ENCODE measurements around the gene DST. TPM values are rescaled to one million over a fixed set of nuclear protein-coding genes. Genes with fewer than 3 reads are reported as not detected.

The DST gene
- total RNA-seq, 4 donors from 2014 or later: 189 to 276 (median 219) TPM

DNA sequence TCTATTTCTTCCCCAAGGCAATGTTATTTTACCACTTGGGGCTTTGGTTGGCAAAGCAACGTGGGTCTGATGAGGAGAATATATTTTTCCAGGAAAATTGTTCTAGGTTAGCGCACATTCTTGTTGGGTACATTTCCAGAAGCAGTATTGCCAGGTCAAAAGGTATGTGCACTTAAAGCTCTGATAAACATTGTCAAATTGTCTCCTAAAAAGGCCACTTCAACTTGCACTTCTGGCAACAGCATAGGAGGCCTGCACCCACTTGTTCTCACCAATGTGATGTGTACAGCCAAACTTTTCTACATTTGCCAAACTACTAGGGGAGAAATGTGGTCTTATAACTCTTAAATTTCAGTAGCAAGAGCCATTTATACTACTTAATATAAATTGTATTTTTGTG lies 197.8 kb downstream of the DST start:
- TF ChIP-seq, protein P1, sequence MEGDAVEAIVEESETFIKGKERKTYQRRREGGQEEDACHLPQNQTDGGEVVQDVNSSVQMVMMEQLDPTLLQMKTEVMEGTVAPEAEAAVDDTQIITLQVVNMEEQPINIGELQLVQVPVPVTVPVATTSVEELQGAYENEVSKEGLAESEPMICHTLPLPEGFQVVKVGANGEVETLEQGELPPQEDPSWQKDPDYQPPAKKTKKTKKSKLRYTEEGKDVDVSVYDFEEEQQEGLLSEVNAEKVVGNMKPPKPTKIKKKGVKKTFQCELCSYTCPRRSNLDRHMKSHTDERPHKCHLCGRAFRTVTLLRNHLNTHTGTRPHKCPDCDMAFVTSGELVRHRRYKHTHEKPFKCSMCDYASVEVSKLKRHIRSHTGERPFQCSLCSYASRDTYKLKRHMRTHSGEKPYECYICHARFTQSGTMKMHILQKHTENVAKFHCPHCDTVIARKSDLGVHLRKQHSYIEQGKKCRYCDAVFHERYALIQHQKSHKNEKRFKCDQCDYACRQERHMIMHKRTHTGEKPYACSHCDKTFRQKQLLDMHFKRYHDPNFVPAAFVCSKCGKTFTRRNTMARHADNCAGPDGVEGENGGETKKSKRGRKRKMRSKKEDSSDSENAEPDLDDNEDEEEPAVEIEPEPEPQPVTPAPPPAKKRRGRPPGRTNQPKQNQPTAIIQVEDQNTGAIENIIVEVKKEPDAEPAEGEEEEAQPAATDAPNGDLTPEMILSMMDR (IDR thresholded peaks at IDR 0.05; ENCODE audit: low read depth): no peak

DNA sequence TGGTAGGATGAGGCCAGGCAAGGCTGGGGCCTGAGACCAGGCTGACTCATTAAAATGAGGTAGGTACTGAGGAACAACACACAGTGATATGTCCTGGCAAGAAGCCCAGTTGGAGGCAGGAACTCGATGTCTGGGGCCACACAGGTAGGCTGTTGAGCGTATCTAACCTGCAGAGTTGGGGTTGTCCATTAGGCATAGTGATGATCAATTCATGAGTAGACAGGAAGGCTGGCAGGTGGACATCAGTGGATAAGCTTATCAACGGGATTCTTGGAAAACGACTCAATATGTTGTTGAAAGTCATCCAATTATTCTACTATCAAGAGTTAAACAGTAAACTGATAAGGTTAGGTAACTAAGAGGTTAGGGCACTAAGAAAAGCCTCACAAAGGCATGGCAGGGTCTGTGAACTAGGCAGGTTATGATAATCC lies 202.1 kb downstream of the DST start:
- TF ChIP-seq, protein P1 (IDR thresholded peaks at IDR 0.05; ENCODE audit: low read depth): no peak

DNA sequence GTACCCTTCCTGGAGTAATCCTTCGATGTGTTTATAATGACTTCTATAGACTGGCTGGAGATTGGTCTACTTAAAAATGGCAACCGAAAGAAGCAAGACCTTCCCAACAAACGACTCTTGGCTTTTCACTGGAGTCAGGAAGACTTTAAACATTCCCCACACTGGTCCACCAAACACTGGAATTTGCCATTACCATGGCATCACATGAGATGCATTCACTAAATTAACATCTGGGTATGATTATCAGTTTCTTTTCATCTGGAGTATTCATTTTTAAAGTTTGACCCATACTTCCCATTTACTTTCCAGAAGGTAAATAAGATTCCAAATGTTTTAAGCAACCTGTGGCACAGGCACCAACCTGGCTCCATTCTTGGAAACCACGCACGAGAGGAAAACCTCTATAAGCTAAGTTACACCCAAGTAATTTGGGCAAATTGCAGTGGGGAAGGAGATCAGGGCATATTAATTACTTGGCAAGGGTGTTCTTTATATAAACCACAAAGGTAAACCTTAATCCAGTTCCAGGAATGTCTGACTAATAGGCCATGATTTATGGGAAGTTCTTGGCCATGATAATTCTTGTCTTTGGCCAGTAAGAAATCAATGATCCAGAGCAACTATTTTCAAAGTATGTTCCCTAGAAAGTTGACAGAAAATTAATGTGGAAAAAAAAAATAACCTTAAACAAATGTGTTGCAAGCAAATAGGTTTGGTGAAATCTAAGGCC lies 205.4 kb downstream of the DST start:
- TF ChIP-seq, protein P1 (IDR thresholded peaks at IDR 0.05; ENCODE audit: low read depth): no peak

DNA sequence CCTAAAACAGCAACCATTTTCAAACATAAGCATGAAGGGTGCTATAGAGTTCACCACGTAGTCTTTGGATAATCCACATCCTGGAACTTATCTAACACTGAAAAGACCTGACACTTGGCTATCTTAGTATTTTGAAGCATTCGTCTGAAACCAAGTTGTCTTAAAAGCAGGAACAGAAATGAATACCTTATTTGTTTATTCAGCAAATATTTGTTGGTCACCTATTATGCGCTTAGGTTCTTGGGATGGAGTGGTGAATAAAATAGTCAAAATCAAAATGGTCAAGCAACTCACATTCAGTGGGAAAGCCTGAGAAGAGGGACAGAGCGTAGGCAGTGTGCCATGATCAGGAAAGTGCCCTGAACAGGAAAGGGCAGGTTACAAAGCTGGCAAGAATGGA lies 206.9 kb downstream of the DST start:
- TF ChIP-seq, protein P1 (IDR thresholded peaks at IDR 0.05; ENCODE audit: low read depth): no peak

DNA sequence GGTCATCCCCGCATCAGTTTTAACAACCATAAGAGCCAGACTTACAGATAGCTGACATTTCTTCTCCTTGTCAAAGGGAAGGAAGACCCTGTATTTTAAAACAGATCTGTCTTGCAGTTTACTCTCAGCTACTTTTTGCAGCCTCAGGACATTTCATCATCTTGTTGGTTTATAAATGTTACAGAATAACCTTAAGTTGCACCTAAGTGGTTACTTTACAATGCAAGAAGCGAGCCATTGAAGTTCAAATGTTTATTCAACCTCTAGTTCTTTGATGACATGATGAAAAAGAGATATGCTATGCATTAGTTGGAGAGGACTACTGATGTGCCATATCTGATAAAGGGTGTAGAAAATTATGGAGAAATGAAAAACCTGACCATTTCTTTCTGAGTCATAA lies 207.4 kb downstream of the DST start:
- TF ChIP-seq, protein P1 (IDR thresholded peaks at IDR 0.05; ENCODE audit: low read depth): no peak

DNA sequence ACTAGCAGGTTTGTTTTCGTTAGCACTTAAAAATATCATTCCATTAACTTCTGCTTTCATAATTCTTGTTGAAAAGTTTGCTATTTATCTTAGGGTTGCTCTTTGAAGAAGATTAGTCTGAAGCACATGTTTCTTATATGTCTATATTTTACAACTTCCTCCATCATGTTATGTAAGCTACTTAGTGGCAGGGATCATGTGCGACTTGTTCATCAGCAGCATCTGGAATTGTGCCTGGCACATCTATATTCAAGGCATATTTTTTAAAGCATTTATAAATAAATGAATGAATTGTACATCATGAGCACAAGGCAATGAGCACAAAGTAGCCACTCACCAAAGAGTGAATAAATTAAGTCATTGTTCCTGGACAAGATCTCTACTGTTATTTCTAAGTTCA lies 208.1 kb downstream of the DST start:
- TF ChIP-seq, protein P1 (IDR thresholded peaks at IDR 0.05; ENCODE audit: low read depth): no peak

DNA sequence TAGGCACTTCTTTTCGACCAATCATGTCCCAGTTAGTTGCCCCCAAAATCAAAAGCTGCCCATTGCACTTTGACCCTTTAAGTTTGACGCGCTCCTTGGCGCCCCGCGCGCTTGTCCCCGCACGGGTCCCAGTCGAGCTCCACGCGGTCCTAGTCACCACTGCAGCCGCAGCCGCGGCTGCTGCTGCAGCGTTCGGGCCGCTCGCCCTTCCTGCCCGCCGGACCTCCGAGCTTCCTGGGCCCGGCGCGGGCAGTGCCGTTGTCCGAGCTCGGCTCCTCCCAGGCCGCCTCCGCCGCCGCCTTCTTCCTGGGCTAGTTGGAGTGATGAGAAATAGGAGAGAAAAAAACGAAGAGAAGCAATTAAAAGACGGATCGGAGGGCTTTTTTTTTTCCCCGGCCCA lies 209.6 kb downstream of the DST start:
- TF ChIP-seq, protein P1 (IDR thresholded peaks at IDR 0.05; ENCODE audit: low read depth): no peak

Measured in subcutaneous adipose tissue (tissue), 4 donors.